Brain microvascular endothelial cell (primary cell): ENCODE results near the gene TACC2.

Experiments
- DNase-seq: peaks from one replicate; pipeline ENCODE4 v3.0.0-alpha.2; 2020
- H3K27ac ChIP-seq: fragments of 250-450 bp; sonication (Bioruptor Pico); 2 replicates; pipeline ENCODE4 v1.5.1; 2020; ENCODE audit warnings: mild to moderate bottlenecking, moderate library complexity
- H3K27me3 ChIP-seq: fragments of 250-450 bp; sonication (Bioruptor Pico); replicated peaks from 2 replicates; pipeline ENCODE4 v1.5.1; 2020; ENCODE audit warnings: mild to moderate bottlenecking
- H3K36me3 ChIP-seq: fragments of 250-450 bp; sonication (Bioruptor Pico); replicated peaks from 2 replicates; pipeline ENCODE4 v1.5.1; 2020; ENCODE audit warnings: mild to moderate bottlenecking
- H3K4me3 ChIP-seq: 2 replicates; pipeline ENCODE4 v1.5.1; 2011; ENCODE audit warnings: low read depth, mild to moderate bottlenecking, control low read depth, low read length, moderate library complexity
- CTCF ChIP-seq: IDR thresholded peaks from 2 replicates; pipeline ENCODE4 v1.5.1; 2011; ENCODE audit warnings: low read depth, mild to moderate bottlenecking, moderate library complexity, low read length, control low read depth, inconsistent platforms; ENCODE audit errors: missing control alignments
- in situ Hi-C: cut with HindIII; loops from 2 replicates; pipeline ENCODE4 v1.10.0; 2017; ENCODE audit warnings: low sequenced_read_pairs, low pct_ligation_motif_present

Gene TACC2

GRCh38 chr10:122124808-122125207 is 135.8 kb downstream of the TACC2 start:
- Histone ChIP-seq H3K4me3 (no peak overlapping the region), H3K27me3 (no peaks in the 10 kb centered on the region), H3K27ac (no peak overlapping the region), H3K36me3 (no peaks in the 10 kb centered on the region)
- no peak for DNase-seq
- in situ Hi-C loops = no loop called here
- TF ChIP-seq CTCF = no peak

- in situ Hi-C loops = no loop called here
- TF ChIP-seq CTCF = no peak
- Histone ChIP-seq H3K36me3 (no peaks in the 10 kb centered on the region), H3K27ac (peak overlapping the region; percentile 55), H3K4me3 (no peak overlapping the region), H3K27me3 (no peaks in the 10 kb centered on the region)
- DNase-seq = peak; percentile 89
These were observed 138.0 kb downstream of the TACC2 start for GRCh38 chr10:122126763-122127659.

GRCh38 chr10:122127943-122128342 is 139.0 kb downstream of the TACC2 start:
- in situ Hi-C loops = no loop called here
- Histone ChIP-seq H3K36me3 (no peaks in the 10 kb centered on the region), H3K27ac (peak overlapping the region; percentile 55), H3K4me3 (peak overlapping the region; percentile 29), H3K27me3 (no peaks in the 10 kb centered on the region)
- DNase-seq = peak; percentile 69
- no peak for TF ChIP-seq CTCF

- Histone ChIP-seq H3K27me3 (no peaks in the 10 kb centered on the region), H3K4me3 (no peak overlapping the region), H3K27ac (peak overlapping the region; percentile 55), H3K36me3 (no peaks in the 10 kb centered on the region)
- DNase-seq = no peak
- TF ChIP-seq CTCF = peak; percentile 20
- in situ Hi-C loops = no loop called here
These were observed 139.4 kb downstream of the TACC2 start for GRCh38 chr10:122128357-122128756.

- TF ChIP-seq CTCF = no peak
These were observed 141.6 kb downstream of the TACC2 start for GRCh38 chr10:122130474-122131110.

More at GRCh38 chr10:122130474-122131110, 141.6 kb downstream of the TACC2 start:
- no peak for DNase-seq
- Histone ChIP-seq H3K4me3 (no peak overlapping the region), H3K36me3 (no peaks in the 10 kb centered on the region), H3K27me3 (no peaks in the 10 kb centered on the region), H3K27ac (no peak overlapping the region)
- in situ Hi-C loops = no loop called here
